PC-9 (cell line): ENCODE results near the gene AGBL4.

Experiments
- EZH2 ChIP-seq: fragments of 200-600 bp; sonication (generic); IDR thresholded peaks from 2 replicates; pipeline ENCODE4 v1.8.0; 2017; ENCODE audit warnings: antibody characterized with exemption, low read depth
- TF ChIP-seq, protein P1 (sequence below): fragments of 200-600 bp; sonication (generic); conservative IDR thresholded peaks from 2 replicates; pipeline ENCODE4 v1.6.1; 2017; ENCODE audit warnings: mixed run types, antibody characterized with exemption, mild to moderate bottlenecking, moderate library complexity

DNA sequence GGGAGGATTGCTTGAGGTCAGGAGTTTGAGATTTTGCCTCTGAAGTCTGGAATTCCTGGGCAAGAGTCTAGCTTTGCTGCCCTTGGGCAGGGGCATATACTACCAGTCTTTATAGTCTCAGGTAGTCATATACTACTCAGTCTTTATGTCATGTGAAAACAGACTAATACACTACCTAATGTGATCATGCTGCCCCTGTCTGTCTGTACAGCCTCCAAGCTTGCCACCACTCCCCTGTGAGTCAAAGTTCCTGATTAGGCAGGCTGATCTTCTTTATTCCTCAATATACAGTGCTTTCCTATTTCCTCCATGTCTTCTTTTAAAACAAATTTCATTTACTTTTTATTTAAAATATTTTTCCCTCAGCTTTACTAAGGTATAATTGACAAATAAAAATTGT is 1141.7 kb downstream of the AGBL4 start:
- TF ChIP-seq, protein P1, sequence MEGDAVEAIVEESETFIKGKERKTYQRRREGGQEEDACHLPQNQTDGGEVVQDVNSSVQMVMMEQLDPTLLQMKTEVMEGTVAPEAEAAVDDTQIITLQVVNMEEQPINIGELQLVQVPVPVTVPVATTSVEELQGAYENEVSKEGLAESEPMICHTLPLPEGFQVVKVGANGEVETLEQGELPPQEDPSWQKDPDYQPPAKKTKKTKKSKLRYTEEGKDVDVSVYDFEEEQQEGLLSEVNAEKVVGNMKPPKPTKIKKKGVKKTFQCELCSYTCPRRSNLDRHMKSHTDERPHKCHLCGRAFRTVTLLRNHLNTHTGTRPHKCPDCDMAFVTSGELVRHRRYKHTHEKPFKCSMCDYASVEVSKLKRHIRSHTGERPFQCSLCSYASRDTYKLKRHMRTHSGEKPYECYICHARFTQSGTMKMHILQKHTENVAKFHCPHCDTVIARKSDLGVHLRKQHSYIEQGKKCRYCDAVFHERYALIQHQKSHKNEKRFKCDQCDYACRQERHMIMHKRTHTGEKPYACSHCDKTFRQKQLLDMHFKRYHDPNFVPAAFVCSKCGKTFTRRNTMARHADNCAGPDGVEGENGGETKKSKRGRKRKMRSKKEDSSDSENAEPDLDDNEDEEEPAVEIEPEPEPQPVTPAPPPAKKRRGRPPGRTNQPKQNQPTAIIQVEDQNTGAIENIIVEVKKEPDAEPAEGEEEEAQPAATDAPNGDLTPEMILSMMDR: no peak
- TF ChIP-seq EZH2: no peak
